Nephron (organoid): ENCODE measurements around the gene PCDHGA3.
"Not testable (repeated sequence)": the region's sequence is repeated elsewhere in the genome, so short reads cannot be mapped to it uniquely, and the experiment has no call there.

ENCODE experiments used
- H3K27ac Mint-ChIP-seq, 3 experiments: 2 replicates each; pipeline ENCODE4 v1.8.0; 2020; ENCODE audit warnings: mixed read lengths in 3 of 3, mild to moderate bottlenecking in 2 of 3, moderate library complexity in 1 of 3
- H3K27me3 Mint-ChIP-seq: 2 replicates; pipeline ENCODE4 v1.8.0; 2021; ENCODE audit warnings: low read depth, mild to moderate bottlenecking, moderate library complexity, mixed read lengths
- H3K36me3 Mint-ChIP-seq: 2 replicates; pipeline ENCODE4 v1.8.0; 2020; ENCODE audit warnings: low read depth, mixed read lengths
- H3K4me1 Mint-ChIP-seq: 2 replicates; pipeline ENCODE4 v1.8.0; 2020; ENCODE audit warnings: mixed read lengths
- H3K4me3 Mint-ChIP-seq, 3 experiments: 2 replicates each; pipeline ENCODE4 v1.8.0; 2020; ENCODE audit warnings: mild to moderate bottlenecking in 3 of 3, mixed read lengths in 3 of 3, moderate library complexity in 2 of 3
- H3K9me3 Mint-ChIP-seq: 2 replicates; pipeline ENCODE4 v1.8.0; 2020; ENCODE audit warnings: mixed read lengths
- CTCF ChIP-seq, 3 experiments: fragments of 200-600 bp; sonication (generic); IDR thresholded peaks; one replicate each; pipeline ENCODE4 v1.5.0; 2021; ENCODE audit warnings: antibody characterized with exemption in 3 of 3; ENCODE audit not compliant: unreplicated experiment in 3 of 3

The PCDHGA3 gene

DNA sequence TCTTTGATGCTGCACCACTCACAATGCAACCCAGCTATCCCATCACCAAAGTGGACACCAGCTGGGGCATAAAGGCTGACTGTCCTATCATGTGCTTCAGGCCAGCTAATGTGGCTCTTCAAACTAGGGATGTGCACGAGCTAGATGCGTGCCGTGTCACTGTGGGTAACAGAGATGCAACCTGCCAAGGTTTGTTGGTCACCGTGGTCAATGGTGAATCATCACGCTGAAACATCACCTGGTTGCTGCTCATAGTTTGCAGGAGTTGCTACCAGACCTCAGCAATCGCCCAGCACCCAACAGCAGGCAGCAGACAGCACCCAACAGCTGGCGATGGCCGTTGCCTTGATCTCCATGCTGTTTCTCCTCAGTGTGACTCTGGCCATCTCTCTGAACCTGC lies 15.4 kb upstream of the PCDHGA3 start:
- no peak for TF ChIP-seq CTCF (IDR thresholded peaks at IDR 0.05; ENCODE audit: unreplicated experiment in 3 of 3)
- H3K9me3 Mint-ChIP-seq, result peaks cover 58% of the 10 kb centered on the region
- H3K27ac Mint-ChIP-seq, result no peak overlapping the region
- no peaks in the 10 kb centered on the region for H3K4me1 Mint-ChIP-seq
- no peak overlapping the region for H3K4me3 Mint-ChIP-seq
- H3K36me3 Mint-ChIP-seq, result peaks cover 29% of the 10 kb centered on the region
- H3K27me3 Mint-ChIP-seq, result no peaks in the 10 kb centered on the region

DNA sequence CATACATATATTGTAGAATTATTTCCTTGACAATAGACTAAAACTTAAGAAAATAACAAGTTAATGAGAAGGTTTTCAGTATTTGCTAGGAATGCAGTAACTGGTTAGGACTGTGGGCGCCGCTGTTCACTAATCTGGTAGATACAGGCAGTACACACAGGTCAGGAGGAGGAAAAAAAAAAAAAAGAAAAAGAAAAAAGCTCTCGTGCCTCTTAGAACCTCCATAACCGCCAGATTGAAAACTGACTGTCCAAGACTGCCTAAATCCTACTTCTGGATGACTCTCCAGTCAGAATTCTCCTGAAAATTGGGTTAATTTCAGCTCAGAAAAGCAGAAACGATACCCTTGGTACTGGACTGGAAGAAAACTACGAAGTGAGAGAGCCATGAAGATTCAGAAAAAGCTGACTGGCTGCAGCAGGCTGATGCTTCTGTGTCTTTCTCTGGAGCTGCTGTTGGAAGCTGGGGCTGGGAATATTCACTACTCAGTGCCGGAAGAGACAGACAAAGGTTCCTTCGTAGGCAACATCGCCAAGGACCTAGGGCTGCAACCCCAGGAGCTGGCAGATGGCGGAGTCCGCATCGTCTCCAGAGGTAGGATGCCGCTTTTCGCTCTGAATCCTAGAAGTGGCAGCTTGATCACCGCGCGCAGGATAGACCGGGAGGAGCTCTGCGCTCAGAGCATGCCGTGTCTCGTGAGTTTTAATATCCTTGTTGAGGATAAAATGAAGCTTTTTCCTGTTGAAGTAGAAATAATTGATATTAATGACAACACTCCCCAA lies 13.1 kb upstream of the PCDHGA3 start, which contains the start of gene PCDHGA1:
Gene PCDHGA1 (plus strand): TSS at position 216 of the 782 bp plus-strand sequence.
- Mint-ChIP-seq H3K4me3 (no peak within 1 kb of the TSS), H3K9me3 (peaks cover 63% of the 10 kb centered on the region), H3K27me3 (no peaks in the 10 kb centered on the region), H3K27ac (no peak within 1 kb of the TSS), H3K36me3 (peaks cover 20% of the 10 kb centered on the region), H3K4me1 (no peaks in the 10 kb centered on the region)
- no peak for TF ChIP-seq CTCF (IDR thresholded peaks at IDR 0.05; ENCODE audit: unreplicated experiment in 3 of 3)

GRCh38 chr5:141332571-141332970 lies 11.1 kb upstream of the PCDHGA3 start:
- not testable (repeated sequence) for H3K36me3 Mint-ChIP-seq, H3K4me3 Mint-ChIP-seq, H3K4me1 Mint-ChIP-seq, H3K27ac Mint-ChIP-seq, H3K27me3 Mint-ChIP-seq
- H3K9me3 Mint-ChIP-seq, result peaks cover 64% of the 10 kb centered on the region

GRCh38 chr5:141338538-141339306 lies 4.9 kb upstream of the PCDHGA3 start, which contains the start of gene PCDHGA2:
PCDHGA2 (plus strand) TSS chr5:141338760.
- peaks cover 17% of the 10 kb centered on the region for H3K36me3 Mint-ChIP-seq
- H3K4me1 Mint-ChIP-seq, result no peaks in the 10 kb centered on the region
- no peak for TF ChIP-seq CTCF (IDR thresholded peaks at IDR 0.05; ENCODE audit: unreplicated experiment in 3 of 3)
- no peak within 1 kb of the TSS for H3K4me3 Mint-ChIP-seq
- peaks cover 70% of the 10 kb centered on the region for H3K9me3 Mint-ChIP-seq
- H3K27ac Mint-ChIP-seq, result no peak within 1 kb of the TSS
- H3K27me3 Mint-ChIP-seq, result no peaks in the 10 kb centered on the region

GRCh38 chr5:141340781-141341354 lies 2.8 kb upstream of the PCDHGA3 start:
- H3K36me3 Mint-ChIP-seq, result peaks cover 22% of the 10 kb centered on the region
- not testable (repeated sequence) for H3K27ac Mint-ChIP-seq, H3K4me3 Mint-ChIP-seq

GRCh38 chr5:141342773-141343172 lies 856 bp upstream of the PCDHGA3 start:
- Mint-ChIP-seq H3K9me3 (peaks cover 72% of the 10 kb centered on the region), H3K36me3 (peaks cover 25% of the 10 kb centered on the region), H3K4me3 (no peak overlapping the region), H3K27ac (no peak overlapping the region), H3K4me1 (no peaks in the 10 kb centered on the region), H3K27me3 (peaks cover 4% of the 10 kb centered on the region)
- TF ChIP-seq CTCF (IDR thresholded peaks at IDR 0.05; ENCODE audit: unreplicated experiment in 3 of 3), result no peak

More at GRCh38 chr5:141340781-141341354, 2.8 kb upstream of the PCDHGA3 start:
- peaks cover 73% of the 10 kb centered on the region for H3K9me3 Mint-ChIP-seq
- not testable (repeated sequence) for H3K27me3 Mint-ChIP-seq, H3K4me1 Mint-ChIP-seq
